Lower leg skin (tissue), 4 donors: ENCODE results near the gene LYG2. TPM values are rescaled to one million over a fixed set of nuclear protein-coding genes. Genes with fewer than 3 reads are reported as not detected.
"Not testable (repeated sequence)": the region's sequence is repeated elsewhere in the genome, so short reads cannot be mapped to it uniquely, and the experiment has no call there.

Source experiments
- DNase-seq, 2 donors: peaks; one replicate each; pipeline ENCODE4 v3.0.0-alpha.2; 2019; ENCODE audit warnings: low spot score in 2 of 2
- H3K4me3 ChIP-seq: fragments of 200-600 bp; sonication (generic); 2 replicates; pipeline ENCODE4 v1.5.1; 2017; ENCODE audit warnings: mild to moderate bottlenecking, low read depth; ENCODE audit not compliant: poor library complexity, severe bottlenecking
- POLR2A ChIP-seq, 2 donors: fragments of 450-650 bp; IDR thresholded peaks; one replicate each; pipeline ENCODE4 v1.6.1; 2016 to 2017; ENCODE audit warnings: antibody characterized with exemption in 2 of 2, mild to moderate bottlenecking in 1 of 2, moderate library complexity in 1 of 2
- WGBS, 2 donors: methylation state at CpG; one replicate each; pipeline ENCODE4 v1.1.5; 2018; 5-methylcytosine and 5-hydroxymethylcytosine counted together
- intact Hi-C: fragments of 100-400 bp; cut with DNase I; formaldehyde crosslinking; loops from one replicate; pipeline ENCODE4 v1.15.0; 2023; ENCODE audit warnings: low total_unique reads
- total RNA-seq, 4 donors: library from RNA; depleted of rRNA; stranded (reverse); fragments of >200 nt; gene quantifications; one replicate each; pipeline ENCODE4 v1.1.0, GENCODE V29; 2016
- TF ChIP-seq, protein P1 (sequence below), 3 donors: fragments of 450-650 bp; IDR thresholded peaks; one replicate each; pipeline ENCODE4 v1.5.1; 2016; ENCODE audit warnings: antibody characterized with exemption in 3 of 3, mild to moderate bottlenecking in 3 of 3, moderate library complexity in 2 of 3

LYG2 gene
- total RNA-seq, 4 donors from 2014 or later: 9.6 TPM; not detected in 3

- no peak for DNase-seq
- TF ChIP-seq, protein P1, sequence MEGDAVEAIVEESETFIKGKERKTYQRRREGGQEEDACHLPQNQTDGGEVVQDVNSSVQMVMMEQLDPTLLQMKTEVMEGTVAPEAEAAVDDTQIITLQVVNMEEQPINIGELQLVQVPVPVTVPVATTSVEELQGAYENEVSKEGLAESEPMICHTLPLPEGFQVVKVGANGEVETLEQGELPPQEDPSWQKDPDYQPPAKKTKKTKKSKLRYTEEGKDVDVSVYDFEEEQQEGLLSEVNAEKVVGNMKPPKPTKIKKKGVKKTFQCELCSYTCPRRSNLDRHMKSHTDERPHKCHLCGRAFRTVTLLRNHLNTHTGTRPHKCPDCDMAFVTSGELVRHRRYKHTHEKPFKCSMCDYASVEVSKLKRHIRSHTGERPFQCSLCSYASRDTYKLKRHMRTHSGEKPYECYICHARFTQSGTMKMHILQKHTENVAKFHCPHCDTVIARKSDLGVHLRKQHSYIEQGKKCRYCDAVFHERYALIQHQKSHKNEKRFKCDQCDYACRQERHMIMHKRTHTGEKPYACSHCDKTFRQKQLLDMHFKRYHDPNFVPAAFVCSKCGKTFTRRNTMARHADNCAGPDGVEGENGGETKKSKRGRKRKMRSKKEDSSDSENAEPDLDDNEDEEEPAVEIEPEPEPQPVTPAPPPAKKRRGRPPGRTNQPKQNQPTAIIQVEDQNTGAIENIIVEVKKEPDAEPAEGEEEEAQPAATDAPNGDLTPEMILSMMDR (IDR thresholded peaks at IDR 0.05): no peak
- TF ChIP-seq POLR2A (IDR thresholded peaks at IDR 0.05): no peak
- H3K4me3 ChIP-seq: no peak overlapping the region
- intact Hi-C loops: no loop called here
- 83 to 84% methylated on average over 2 of the region's 2 CpGs for WGBS, 2 donors
Observed at GRCh38 chr2:99278793-99279291, 23.4 kb upstream of the LYG2 start.

GRCh38 chr2:99278195-99278765 lies 22.8 kb upstream of the LYG2 start:
- intact Hi-C loops, H3K4me3 ChIP-seq, DNase-seq: not testable (repeated sequence)
- WGBS, 2 donors: 89 to 92% methylated on average over 5 of the region's 5 CpGs

GRCh38 chr2:99275882-99276281 lies 20.4 kb upstream of the LYG2 start:
- no peak overlapping the region for H3K4me3 ChIP-seq
- TF ChIP-seq, protein P1 (IDR thresholded peaks at IDR 0.05): no peak
- TF ChIP-seq POLR2A (IDR thresholded peaks at IDR 0.05): no peak
- DNase-seq: no peak
- intact Hi-C loops: no loop called here
- 45 to 46% methylated on average over 7 of the region's 7 CpGs for WGBS, 2 donors

DNA sequence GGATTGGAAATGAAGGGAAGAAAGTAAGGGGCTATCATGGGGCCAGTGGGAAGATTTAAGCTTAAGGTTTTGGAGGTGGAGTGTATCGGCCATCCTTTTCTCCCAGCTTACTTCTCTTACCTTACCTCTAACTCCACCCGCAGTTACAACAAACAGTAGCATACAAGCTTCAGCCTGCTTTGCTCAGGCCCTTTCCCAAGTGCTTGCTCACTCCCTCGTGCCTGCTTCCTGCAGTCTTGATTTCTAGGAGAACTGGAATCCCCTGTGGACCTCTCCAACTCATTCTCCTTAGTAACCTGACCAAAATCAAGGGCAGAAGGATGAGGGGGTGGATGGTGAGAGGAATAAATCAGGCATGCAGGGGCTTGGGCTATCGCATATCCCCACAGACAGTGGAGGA lies 5.8 kb upstream of the LYG2 start:
- WGBS, 2 donors: 57 to 71% methylated on average over 4 of the region's 4 CpGs
- no peak for TF ChIP-seq POLR2A (IDR thresholded peaks at IDR 0.05)
- TF ChIP-seq, protein P1 (IDR thresholded peaks at IDR 0.05): no peak
- DNase-seq: no peak
- H3K4me3 ChIP-seq: no peak overlapping the region
- intact Hi-C loops: no loop called here

GRCh38 chr2:99260184-99260583 lies 4.7 kb upstream of the LYG2 start:
- no peak for DNase-seq
- no peak for TF ChIP-seq POLR2A (IDR thresholded peaks at IDR 0.05)
- TF ChIP-seq, protein P1 (IDR thresholded peaks at IDR 0.05): no peak
- WGBS, 2 donors: 93 to 100% methylated on average over 2 of the region's 2 CpGs
- intact Hi-C loops: no loop called here
- H3K4me3 ChIP-seq: no peak overlapping the region

- 93 to 94% methylated on average over 4 of the region's 4 CpGs for WGBS, 2 donors
- H3K4me3 ChIP-seq: no peak overlapping the region
- DNase-seq: no peak
- TF ChIP-seq, protein P1 (IDR thresholded peaks at IDR 0.05): no peak
- no peak for TF ChIP-seq POLR2A (IDR thresholded peaks at IDR 0.05)
- intact Hi-C loops: no loop called here
Observed at GRCh38 chr2:99259465-99259864, 4.0 kb upstream of the LYG2 start.
